SKM-1 (cell line): ENCODE measurements around the gene TAS2R41.

ENCODE experiments used
- DNase-seq: peaks from one replicate; lab custom pipeline; 2025; ENCODE audit not compliant: unreplicated experiment; lab: John Stamatoyannopoulos, UW

Gene TAS2R41

DNA sequence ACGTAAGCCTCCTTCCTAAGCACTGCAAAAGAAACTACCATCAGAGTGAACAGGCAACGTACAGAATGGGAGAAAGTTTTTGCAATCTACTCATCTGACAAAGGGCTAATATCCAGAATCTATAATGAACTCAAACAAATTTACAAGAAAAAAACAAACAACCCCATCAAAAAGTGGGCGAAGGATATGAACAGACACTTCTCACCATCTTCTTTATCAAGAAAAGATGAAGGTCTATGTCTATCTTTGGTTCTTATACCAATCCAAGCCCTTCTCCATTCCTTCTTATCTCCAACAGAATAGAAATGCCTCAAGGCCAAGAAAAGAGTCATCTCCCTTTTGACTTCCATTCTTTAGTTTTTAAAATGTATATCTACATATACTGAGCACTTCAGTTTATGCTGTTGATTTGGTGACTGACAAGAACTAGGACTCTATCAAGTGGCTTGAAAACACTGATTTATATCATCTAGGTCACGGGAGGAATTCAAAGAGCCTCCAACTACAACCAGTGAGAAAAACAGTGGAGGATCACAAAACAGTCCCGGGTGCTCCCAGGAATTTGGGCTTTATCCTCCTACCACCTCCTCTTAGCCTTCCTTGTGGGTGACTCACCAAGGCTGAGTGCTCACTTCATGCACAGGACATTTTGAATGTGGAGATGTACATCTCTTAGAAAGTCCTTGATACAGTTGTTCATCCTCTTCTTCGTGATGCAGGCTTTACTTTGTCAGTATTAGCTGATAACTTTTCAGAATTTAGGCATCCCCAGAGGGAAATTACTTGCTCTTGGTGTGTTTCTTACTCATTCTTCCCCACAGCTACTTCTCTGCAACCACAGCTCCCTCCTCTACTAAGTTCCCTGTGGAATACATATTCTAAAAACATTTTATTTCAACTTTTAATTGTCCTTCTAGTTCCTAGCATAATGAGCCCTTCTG, 15.4 kb downstream of the TAS2R41 start:
- no peak for DNase-seq

DNA sequence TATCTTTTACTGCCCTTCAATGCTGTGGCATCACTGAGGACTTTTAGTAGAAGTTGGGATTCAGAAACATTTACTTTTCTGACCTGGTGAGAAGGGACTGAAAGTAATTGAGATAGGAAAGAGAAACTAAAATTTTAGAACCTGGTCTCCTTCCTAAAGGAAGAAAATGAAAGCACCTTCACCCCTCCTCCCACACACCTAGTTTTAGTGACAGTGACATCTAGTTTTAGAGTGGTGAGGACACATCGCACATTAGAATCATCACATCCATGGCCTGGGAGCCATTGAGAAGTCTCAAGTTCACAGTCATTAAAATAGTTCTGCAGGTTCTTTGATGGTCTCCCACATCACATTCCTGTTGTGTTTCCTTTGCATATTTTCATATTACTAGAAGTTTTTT, 16.1 kb downstream of the TAS2R41 start:
- no peak for DNase-seq

DNA sequence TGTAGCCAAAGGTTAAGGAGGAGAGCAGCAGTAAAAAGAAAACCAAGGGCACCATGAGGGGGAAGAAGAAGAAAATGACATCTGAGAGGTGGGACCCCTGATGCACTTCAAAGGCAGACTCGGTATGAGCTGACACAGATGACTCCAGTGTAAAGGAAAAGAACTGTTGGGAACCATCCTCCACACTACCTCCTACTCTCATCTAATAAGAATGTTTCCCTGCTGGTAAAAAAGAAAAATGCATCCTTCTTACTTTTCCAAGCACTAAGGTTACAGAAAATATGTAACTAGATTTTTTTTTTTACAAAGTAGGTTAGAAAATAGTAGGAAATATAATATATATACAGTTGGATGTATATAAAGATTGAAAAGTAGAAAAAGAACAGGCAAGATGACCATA, 16.9 kb downstream of the TAS2R41 start:
- DNase-seq = no peak

GRCh38 chr7:143495851-143496250, 18.2 kb downstream of the TAS2R41 start:
- no peak for DNase-seq

- no peak for DNase-seq
These were observed 18.6 kb downstream of the TAS2R41 start for GRCh38 chr7:143496263-143496662.

- DNase-seq = no peak
These were observed 19.5 kb downstream of the TAS2R41 start for GRCh38 chr7:143497008-143497795.

GRCh38 chr7:143499246-143499645, 21.6 kb downstream of the TAS2R41 start:
- no peak for DNase-seq

GRCh38 chr7:143499743-143500348, 22.2 kb downstream of the TAS2R41 start:
- DNase-seq = no peak

GRCh38 chr7:143503261-143503660, 25.6 kb downstream of the TAS2R41 start:
- no peak for DNase-seq

DNA sequence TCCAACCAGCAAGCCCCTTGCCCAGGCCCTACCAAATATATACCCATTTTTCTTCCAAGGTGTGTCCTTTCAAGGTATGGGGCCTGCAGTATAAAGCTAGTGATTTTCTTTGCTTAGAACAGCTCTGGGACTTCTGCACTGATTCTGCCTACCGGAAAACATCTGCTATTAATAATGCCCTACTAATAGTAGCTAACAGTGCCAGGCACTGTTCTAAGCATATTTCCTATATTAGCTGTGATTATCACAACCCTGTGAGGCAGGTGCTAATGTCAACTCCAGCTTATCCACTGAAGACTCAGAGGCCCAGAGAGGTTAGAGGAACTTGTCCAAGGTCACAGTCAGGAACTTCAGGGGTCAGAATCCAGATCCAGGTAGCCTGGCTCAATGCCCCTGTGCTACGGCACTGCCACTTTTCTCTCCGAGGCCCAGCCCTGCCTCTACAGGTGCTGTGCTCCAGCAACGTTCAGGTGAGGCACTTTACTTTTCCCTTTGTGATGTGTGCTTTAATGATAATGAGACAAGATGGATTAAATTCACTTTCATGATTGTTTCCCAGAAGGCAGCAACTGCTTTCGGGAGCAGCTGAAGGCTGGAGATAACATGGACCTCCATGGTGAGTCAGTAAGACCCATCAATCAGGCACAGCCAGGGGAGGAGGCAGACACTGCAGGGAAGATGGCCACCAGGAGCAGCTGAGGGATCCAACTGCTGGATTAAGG, 26.7 kb downstream of the TAS2R41 start:
- DNase-seq = no peak

GRCh38 chr7:143504937-143505297, 27.2 kb downstream of the TAS2R41 start:
- no peak for DNase-seq

GRCh38 chr7:143505838-143506237, 28.2 kb downstream of the TAS2R41 start:
- no peak for DNase-seq

- no peak for DNase-seq
These were observed 29.4 kb downstream of the TAS2R41 start for GRCh38 chr7:143507094-143507518.

- no peak for DNase-seq
These were observed 29.9 kb downstream of the TAS2R41 start for GRCh38 chr7:143507534-143508055.

- DNase-seq = no peak
These were observed 33.4 kb downstream of the TAS2R41 start for GRCh38 chr7:143510854-143511592.

DNA sequence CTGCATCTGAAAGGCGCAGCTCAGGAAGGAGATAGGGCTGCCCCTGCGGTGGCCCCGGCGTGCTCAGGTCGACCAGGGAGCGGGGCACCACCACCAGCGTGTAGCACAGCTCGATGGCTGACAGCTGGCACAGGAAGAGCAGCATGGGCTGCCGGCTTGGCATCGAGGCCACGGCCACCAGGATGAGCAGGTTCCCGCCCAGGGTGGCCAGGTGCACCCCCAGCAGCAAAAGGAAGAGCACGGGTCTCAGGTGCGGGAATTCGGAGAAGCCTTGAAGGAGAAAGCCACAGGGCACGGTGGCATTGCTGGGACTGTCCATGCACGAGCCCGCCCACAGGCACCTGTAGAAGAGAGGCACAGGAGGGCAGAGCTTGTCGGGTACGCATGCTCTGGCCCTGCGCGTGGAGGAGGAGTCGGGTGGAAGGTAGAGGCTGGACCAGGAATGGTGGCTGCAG, 33.9 kb downstream of the TAS2R41 start:
- no peak for DNase-seq

GRCh38 chr7:143512488-143513340, 35.0 kb downstream of the TAS2R41 start:
- DNase-seq = no peak

DNA sequence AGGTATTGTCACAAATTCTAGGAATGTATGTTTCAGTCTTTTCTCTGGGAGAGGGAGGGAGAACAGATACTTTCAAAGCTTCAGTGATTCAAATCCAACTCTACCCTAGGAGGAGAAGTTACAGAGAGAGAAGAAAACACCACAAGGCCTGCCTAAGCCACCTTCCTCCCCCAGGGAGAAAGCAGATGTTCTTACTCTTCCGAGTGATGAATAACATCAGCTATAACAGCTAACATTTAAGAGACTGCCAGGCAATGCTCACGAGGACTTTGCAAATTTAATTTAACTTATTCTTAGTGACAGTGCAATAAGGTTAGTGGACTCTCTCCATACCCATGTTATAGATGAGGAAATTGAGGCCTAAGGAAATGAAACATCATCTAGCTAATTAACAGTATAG, 36.8 kb downstream of the TAS2R41 start:
- no peak for DNase-seq
